MM.1S (cell line): ENCODE results near the gene FDPS.

Experiments
- DNase-seq: peaks from one replicate; pipeline ENCODE4 v3.0.0-alpha.2; 2015
- H2AFZ ChIP-seq: fragments of 300-600 bp; sonication (generic); 2 replicates; pipeline ENCODE4 v1.6.0; 2016; ENCODE audit warnings: antibody characterized with exemption, low read length
- H3F3A ChIP-seq: fragments of 300-600 bp; sonication (generic); 2 replicates; pipeline ENCODE4 v1.6.1; 2016; ENCODE audit warnings: mild to moderate bottlenecking, antibody characterized with exemption, low read length, moderate library complexity, mixed read lengths; ENCODE audit not compliant: insufficient read depth
- H3K27ac ChIP-seq: fragments of 300-600 bp; sonication (generic); 2 replicates; pipeline ENCODE4 v1.5.1; 2016; ENCODE audit warnings: mild to moderate bottlenecking, low read length
- H3K27me3 ChIP-seq: fragments of 300-600 bp; sonication (generic); replicated peaks from 2 replicates; pipeline ENCODE4 v1.6.0; 2016; ENCODE audit warnings: low read length; ENCODE audit not compliant: insufficient read depth
- H3K36me3 ChIP-seq: fragments of 300-600 bp; sonication (generic); replicated peaks from 2 replicates; pipeline ENCODE4 v1.6.1; 2016; ENCODE audit warnings: mild to moderate bottlenecking, low read length, mixed read lengths; ENCODE audit not compliant: insufficient read depth
- H3K4me1 ChIP-seq: fragments of 300-600 bp; sonication (generic); 2 replicates; pipeline ENCODE4 v1.6.1; 2016; ENCODE audit warnings: low read length, mixed read lengths
- H3K4me2 ChIP-seq: fragments of 300-600 bp; sonication (generic); 2 replicates; pipeline ENCODE4 v1.6.0; 2016; ENCODE audit warnings: low read depth, low read length
- H3K4me3 ChIP-seq: fragments of 300-600 bp; sonication (generic); 2 replicates; pipeline ENCODE4 v1.5.1; 2016; ENCODE audit warnings: low read length, mixed read lengths
- H3K79me2 ChIP-seq: fragments of 300-600 bp; sonication (generic); 2 replicates; pipeline ENCODE4 v1.6.1; 2016; ENCODE audit warnings: mixed run types, low read length, mixed read lengths
- H3K9ac ChIP-seq: fragments of 300-600 bp; sonication (generic); 2 replicates; pipeline ENCODE4 v1.6.1; 2016; ENCODE audit warnings: low read length, mixed read lengths
- H3K9me2 ChIP-seq: fragments of 300-600 bp; sonication (generic); replicated peaks from 2 replicates; pipeline ENCODE4 v1.6.1; 2016; ENCODE audit warnings: mild to moderate bottlenecking, low read length, mixed read lengths; ENCODE audit not compliant: insufficient read depth
- H3K9me3 ChIP-seq: fragments of 300-600 bp; sonication (generic); replicated peaks from 2 replicates; pipeline ENCODE4 v1.6.1; 2016; ENCODE audit warnings: mild to moderate bottlenecking, low read length, mixed read lengths; ENCODE audit not compliant: insufficient read depth
- H4K20me1 ChIP-seq: fragments of 300-600 bp; sonication (generic); 2 replicates; pipeline ENCODE4 v1.6.1; 2016; ENCODE audit warnings: mild to moderate bottlenecking, low read length, moderate library complexity, mixed read lengths; ENCODE audit not compliant: insufficient read depth
- EZH2 ChIP-seq: fragments of 300-600 bp; sonication (generic); optimal IDR thresholded peaks from 2 replicates; pipeline ENCODE3; 2017; ENCODE audit warnings: low read depth, mild to moderate bottlenecking, antibody characterized with exemption, low read length, mixed read lengths
- EZH2phosphoT487 ChIP-seq: fragments of 300-600 bp; sonication (generic); IDR thresholded peaks from 2 replicates; pipeline ENCODE4 v1.6.1; 2018; ENCODE audit warnings: antibody characterized with exemption, low read length
- TF ChIP-seq, protein P1 (sequence below): fragments of 300-600 bp; sonication (generic); IDR thresholded peaks from 2 replicates; pipeline ENCODE4 v1.5.1; 2016; ENCODE audit warnings: antibody characterized with exemption, low read length, mixed read lengths

FDPS gene

DNA sequence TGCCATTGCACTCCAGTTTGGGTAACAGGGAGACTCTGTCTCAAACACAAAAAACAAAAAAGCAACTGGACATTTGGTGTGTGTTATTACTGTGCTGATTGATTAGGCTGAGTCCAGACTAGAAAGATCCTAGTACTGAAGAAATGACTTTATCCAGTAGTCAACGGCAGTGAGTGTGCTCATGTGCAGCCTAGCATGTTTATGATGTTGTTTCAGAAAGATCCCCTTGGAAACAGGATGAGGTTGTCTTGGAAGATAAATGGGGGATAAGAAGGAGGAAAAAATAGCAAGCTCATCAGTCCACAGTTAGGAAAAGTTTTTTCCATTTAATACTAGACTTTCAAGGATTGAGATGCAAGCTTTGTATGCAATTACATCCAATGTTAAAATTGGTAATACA is 26.3 kb downstream of the FDPS start:
- Histone ChIP-seq H4K20me1 (no peaks in the 10 kb centered on the region), H3K4me1 (no peaks in the 10 kb centered on the region), H3K9me3 (no peaks in the 10 kb centered on the region), H3F3A (no peaks in the 10 kb centered on the region), H3K9me2 (no peaks in the 10 kb centered on the region), H2AFZ (no peak overlapping the region), H3K4me3 (no peak overlapping the region), H3K79me2 (no peaks in the 10 kb centered on the region), H3K4me2 (no peak overlapping the region), H3K27me3 (no peaks in the 10 kb centered on the region), H3K27ac (no peak overlapping the region), H3K9ac (no peak overlapping the region), H3K36me3 (0 out of 2 replicates have a peak, but pooled peaks cover 14% of the 10 kb centered on the region)
- DNase-seq = no peak
- TF ChIP-seq, protein P1, sequence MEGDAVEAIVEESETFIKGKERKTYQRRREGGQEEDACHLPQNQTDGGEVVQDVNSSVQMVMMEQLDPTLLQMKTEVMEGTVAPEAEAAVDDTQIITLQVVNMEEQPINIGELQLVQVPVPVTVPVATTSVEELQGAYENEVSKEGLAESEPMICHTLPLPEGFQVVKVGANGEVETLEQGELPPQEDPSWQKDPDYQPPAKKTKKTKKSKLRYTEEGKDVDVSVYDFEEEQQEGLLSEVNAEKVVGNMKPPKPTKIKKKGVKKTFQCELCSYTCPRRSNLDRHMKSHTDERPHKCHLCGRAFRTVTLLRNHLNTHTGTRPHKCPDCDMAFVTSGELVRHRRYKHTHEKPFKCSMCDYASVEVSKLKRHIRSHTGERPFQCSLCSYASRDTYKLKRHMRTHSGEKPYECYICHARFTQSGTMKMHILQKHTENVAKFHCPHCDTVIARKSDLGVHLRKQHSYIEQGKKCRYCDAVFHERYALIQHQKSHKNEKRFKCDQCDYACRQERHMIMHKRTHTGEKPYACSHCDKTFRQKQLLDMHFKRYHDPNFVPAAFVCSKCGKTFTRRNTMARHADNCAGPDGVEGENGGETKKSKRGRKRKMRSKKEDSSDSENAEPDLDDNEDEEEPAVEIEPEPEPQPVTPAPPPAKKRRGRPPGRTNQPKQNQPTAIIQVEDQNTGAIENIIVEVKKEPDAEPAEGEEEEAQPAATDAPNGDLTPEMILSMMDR = no peak
- TF ChIP-seq EZH2 (no peak), EZH2phosphoT487 (no peak)

DNA sequence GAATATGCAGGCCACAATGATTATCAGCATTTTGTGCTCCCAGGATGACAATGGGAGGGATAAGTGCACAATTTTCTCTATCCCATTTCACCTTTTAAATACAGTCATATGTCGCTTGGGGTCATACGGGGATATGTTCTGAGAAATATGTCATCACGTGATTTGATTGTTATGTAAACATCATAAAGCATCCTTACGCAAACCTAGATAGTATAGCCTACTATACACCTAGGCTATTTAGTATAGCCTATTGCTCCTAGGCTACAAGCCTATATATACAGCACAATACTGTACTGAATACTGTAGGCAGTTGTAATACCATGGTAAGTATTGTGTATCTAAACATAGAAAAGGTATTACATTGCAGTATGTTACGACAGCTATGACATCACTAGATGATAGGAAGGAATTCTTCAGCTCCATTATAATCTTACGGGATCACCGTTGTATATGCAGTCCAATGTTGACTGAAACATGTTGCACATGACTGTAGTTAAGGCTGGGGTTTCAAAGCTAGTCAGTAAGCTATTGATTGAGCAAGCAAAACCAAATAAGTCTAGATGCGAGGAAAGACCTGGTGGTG is 30.9 kb downstream of the FDPS start:
- Histone ChIP-seq H3K9me3 (no peaks in the 10 kb centered on the region), H3K9me2 (no peaks in the 10 kb centered on the region), H3K4me1 (no peaks in the 10 kb centered on the region), H3K27ac (no peak overlapping the region), H4K20me1 (no peaks in the 10 kb centered on the region), H3K36me3 (0 out of 2 replicates have a peak, but pooled peaks cover 25% of the 10 kb centered on the region), H3K79me2 (no peaks in the 10 kb centered on the region), H3K27me3 (no peaks in the 10 kb centered on the region), H3K9ac (no peak overlapping the region), H3K4me2 (no peak overlapping the region), H3F3A (no peaks in the 10 kb centered on the region), H3K4me3 (no peak overlapping the region), H2AFZ (no peak overlapping the region)
- TF ChIP-seq EZH2 = no peak
- TF ChIP-seq EZH2phosphoT487 = no peak
- TF ChIP-seq, protein P1 = no peak
- no peak for DNase-seq

DNA sequence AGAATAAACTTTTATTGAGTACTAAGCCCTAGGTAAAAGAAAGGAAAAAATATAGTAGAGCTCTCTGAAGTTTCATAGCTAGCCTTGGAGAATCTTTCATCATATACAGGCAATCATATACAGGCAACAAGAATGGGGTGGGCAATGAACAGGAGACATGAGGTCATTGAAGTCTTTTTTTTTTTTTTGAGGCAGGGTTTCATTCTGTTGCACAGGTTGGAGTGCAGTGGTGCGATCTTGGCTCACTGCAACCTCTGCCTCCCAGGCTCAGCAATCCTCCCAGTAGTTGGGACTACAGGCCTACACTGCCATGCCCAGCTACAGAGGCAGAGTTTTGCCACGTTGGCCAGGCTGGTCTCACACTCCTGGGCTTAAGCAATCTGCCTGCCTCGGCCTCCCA is 34.2 kb downstream of the FDPS start:
- H4K20me1 ChIP-seq = no peaks in the 10 kb centered on the region
- no peak overlapping the region for H3K9ac ChIP-seq
- no peaks in the 10 kb centered on the region for H3F3A ChIP-seq
- H3K4me3 ChIP-seq = no peak overlapping the region
- H3K9me2 ChIP-seq = no peaks in the 10 kb centered on the region
- TF ChIP-seq EZH2phosphoT487 (no peak), EZH2 (no peak)
- TF ChIP-seq, protein P1 = no peak
- H3K4me2 ChIP-seq = no peak overlapping the region
- no peak for DNase-seq
- H3K4me1 ChIP-seq = no peaks in the 10 kb centered on the region
- H2AFZ ChIP-seq = no peak overlapping the region
- H3K9me3 ChIP-seq = no peaks in the 10 kb centered on the region
- H3K27me3 ChIP-seq = no peaks in the 10 kb centered on the region
- H3K36me3 ChIP-seq = 0 out of 2 replicates have a peak, but pooled peaks cover 25% of the 10 kb centered on the region
- no peaks in the 10 kb centered on the region for H3K79me2 ChIP-seq
- no peak overlapping the region for H3K27ac ChIP-seq
